Astrocyte of the hippocampus (primary cell): ENCODE data around the gene RAPGEF5.

ENCODE experiments used
- DNase-seq: peaks from one replicate; pipeline ENCODE4 v3.0.0; 2011; ENCODE audit warnings: low read depth, low spot score

Gene RAPGEF5

DNA sequence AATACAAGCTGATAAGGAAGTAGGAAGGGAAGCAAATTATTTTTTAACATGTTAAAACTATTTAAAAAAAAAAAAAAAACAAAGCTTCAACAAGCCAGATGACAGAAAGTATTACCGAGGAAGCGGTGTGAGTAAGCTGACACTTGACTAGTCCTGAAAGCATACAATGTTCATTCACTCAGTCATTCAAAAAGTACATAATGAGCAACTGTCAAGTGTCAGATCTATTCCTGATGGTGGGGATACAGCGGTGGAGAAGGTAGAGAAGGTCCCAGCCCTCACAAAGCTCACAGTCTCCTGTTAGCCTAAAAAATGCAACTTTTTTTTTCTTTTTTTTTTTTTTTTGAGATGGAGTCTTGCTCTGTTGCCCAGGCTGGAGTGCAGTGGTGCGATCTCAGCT lies 40.0 kb downstream of the RAPGEF5 start:
- DNase-seq, result no peak

DNA sequence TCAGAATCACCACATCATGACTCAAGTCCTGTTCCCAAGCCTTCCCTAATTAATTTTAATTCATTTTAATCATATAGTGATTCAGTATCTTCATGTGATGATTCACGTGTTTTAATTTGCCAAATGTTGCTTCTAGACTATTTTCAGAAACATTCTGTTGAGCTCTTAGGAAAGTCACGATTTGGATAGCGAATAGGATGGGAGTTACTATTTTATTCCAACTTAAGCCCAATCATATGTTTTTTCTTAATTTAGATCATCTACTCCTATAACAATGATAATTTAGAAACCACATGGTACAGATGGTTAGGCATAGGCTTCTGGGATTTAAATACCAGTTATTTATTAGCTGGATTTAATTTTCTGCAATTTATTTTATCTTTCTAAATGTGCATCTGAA lies 49.1 kb downstream of the RAPGEF5 start:
- no peak for DNase-seq

DNA sequence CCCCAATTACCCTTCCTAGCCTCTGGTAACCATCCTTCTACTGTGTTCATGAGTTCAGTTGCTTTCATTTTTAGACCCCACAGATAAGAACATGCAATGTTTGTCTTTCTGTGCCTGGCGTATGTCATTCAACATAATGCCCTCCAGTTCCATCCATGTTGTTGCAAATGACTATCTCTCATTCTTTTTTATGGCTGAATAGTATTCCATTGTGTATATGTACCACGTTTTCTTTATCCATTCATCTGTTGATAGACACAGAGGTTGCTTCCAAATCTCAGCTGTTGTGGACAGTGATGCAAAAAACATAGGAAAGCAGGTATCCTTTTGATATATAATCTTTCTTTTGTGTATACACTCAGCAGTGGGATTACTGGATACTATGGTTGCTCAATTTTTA lies 51.2 kb downstream of the RAPGEF5 start:
- DNase-seq, result no peak

DNA sequence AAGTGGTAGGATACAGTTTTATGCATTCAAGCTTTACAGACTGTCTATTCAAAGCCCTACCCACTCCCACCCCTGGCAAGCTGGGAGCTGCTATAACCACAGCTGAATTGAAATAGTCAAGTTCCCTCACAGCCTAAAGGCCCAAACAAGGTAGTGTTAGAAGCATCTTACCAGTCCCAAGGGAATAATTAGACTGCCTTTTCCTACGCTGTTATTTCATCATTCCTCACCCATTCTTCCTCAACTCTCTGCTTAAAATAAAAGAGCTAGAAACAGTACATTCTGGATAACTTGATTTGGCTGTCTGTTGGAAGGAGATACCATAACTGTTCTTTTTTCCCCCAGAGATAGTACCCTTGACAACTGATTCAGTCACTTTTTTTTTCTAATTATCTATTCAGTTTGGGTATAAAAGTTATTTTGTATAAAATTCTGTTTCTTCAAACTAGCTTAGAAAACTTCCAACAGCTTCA lies 54.0 kb downstream of the RAPGEF5 start:
- no peak for DNase-seq

DNA sequence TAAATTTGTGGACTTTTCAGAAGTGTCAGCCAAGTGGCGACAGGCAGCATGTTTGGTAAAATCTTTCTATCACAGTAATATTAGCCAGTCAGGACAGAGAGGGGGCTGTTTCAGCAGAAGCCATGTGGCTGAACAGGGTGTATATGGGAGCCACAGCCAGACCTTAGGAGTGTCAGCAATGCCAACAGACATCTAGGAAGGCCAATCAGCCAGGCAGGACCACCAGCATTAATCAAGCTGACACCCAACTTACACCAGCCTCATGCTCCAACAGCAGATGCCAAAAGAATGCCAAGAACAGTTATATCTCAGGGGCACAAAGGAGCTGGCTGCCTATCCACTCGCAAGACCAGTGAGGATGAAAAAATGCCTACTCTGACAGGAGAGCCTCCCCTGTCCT lies 54.8 kb downstream of the RAPGEF5 start:
- DNase-seq, result no peak

DNA sequence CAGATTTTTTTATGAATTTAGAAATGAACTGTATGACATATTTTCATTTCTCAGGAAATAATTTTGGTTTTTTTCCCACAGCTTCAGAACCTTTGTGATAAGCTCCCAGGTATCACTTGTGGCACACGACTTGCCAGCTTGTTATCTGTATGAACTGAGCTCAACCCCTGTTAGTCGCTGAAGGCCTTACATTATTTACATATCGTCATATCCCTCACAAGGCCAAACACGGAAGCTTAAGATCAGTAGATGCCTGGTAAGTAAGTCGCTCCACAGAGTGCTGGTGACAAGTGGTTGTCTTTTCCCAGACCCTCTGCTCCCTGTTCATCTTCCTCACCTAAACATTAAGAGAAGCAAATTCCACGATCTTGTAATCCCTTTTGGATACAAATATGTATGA lies 55.2 kb downstream of the RAPGEF5 start:
- no peak for DNase-seq

DNA sequence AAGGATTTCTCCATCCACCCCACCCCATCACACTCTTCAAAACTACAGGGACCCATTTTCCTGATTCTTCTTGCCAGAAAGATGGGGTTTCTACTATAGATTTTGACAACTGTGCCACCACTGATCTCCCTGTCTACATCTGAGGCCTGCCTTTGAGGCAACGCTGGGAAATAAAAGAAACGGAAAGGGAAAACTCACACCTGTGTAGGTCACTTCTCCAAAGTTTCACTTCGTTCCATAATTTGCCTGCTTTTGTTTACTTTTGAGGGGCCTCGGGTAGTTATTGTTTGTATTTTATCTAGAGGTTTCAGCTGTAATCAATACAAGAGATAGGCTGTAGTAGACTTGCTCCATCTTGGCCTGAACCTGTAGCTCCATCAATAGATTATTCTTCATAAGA lies 56.1 kb downstream of the RAPGEF5 start:
- DNase-seq, result no peak

DNA sequence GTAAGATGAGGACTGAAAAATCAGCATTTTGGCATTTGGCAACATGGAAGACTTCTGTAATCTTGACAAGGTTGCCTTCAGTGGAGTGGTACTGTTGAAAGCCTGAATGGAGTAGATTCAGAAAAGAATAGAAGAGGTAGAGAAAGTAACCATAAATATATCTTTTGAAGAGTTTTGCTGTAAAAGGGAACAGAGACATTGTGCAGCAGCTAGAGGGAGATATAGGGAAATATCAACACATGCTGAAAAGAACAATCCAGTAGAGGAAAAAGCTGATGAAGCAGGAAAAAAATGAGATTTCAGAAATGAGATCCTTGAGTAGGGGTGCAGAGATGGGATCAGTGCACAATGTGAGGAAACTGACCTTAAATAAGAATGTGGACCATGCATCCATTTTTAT lies 60.0 kb downstream of the RAPGEF5 start:
- peak; percentile 11 for DNase-seq

DNA sequence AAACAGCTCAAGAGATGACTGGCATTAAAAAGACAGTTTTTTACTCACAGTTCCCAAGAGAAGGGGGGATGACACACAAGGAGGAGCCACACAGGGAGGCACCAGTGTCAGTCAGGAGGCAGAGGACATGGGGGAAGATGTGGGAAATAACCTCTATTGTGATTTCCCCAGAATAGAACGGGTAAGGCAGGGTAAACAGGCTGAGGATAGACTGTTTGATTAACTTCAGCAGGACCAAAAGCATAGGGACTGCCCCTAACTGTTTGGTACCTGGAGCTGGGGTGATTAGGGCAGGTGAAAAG lies 60.7 kb downstream of the RAPGEF5 start:
- DNase-seq, result no peak

DNA sequence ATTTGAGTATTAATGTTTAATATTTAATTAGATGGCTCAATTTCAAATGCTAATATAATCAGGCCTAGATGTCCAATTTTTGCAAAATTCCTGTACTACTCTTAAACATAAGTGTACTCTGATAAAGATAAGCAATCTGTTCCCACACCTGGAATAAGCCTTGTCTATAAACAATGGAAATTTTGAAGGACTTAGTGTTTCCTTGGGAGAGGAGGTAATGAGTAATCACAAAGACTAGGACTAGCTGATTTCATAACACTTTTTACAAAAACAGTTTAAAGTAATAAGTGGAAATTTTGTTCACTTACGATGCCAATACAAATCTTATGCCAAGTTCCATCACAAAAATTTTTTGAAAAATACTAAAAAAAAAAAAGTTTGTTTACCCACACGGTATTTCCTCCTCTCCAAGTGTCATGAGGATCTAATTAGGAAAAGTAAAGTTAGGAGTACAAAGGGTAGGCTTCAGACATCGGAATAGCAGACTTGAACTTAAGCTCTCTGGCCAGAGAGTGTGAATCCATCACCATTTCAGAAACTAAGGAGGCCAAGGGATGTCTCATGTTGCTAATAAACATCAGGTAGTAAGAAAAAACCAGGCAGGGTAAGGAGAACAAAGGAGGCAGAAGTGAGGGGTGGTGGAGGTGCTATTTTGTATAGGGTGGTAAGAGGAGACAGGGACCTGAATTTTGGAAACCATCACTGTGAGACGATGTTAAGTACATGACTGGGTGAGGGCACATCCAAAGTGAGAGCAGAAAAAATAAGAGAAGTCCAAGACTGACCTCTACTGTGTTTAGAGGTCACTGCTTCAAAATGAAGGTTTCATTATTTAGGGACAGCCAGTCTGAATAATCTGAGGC lies 61.3 kb downstream of the RAPGEF5 start:
- peak; percentile 14 for DNase-seq

DNA sequence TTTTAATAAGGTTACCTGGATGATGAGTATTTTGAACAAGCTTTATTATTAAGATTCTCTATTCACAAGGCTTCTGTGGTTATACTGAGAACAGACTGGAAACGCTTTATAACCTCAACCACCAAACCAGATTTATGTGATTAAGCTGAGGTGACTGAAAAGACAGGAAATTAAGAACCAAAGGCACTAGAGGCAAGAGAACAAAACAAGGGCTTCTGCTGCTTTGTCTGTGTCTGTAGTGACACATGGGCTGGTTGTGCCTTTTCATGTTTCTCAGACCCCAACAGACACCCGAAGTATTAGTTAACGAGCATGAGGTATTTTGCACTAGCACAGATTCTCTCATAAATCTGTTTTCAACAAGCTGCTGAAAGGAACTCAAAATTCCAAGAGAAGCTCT lies 64.4 kb downstream of the RAPGEF5 start:
- no peak for DNase-seq

DNA sequence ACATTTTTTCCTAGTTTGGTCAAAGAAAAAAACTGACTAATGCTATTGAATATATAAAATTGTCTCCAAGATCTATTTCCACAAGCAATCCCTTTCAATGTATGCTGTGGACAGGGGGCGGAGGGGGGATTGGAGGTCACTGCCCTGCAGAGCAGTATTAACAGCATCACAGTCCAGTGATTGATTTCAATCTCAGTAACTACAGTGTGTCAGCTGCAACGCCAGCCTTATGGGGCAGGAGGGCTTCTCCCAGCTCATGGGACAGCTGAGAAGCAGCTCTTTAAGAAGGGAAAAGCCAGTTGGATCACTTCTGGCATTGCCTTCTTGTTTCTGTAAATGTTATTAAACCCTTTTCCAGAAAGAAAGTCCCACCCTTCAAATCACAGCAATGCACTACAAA lies 65.0 kb downstream of the RAPGEF5 start:
- DNase-seq, result no peak

DNA sequence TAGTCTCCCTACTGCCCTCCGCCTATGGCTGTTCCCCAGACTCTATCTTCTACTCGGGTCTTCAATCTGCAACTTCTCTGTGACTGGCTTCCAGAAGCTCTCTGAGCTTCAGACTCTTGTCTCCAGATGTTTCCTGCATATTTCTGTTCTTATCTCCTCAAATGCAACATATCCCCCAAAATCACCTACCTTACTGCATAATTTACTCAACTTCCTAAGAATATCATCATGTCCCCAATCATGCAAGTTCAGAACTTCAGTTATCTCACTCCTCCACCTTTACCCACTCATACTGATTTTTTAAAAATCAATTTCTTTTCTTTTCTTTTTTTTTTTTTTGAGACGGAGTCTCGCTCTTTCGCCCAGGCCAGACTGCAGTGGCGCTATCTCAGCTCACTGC lies 68.8 kb downstream of the RAPGEF5 start:
- DNase-seq, result no peak

DNA sequence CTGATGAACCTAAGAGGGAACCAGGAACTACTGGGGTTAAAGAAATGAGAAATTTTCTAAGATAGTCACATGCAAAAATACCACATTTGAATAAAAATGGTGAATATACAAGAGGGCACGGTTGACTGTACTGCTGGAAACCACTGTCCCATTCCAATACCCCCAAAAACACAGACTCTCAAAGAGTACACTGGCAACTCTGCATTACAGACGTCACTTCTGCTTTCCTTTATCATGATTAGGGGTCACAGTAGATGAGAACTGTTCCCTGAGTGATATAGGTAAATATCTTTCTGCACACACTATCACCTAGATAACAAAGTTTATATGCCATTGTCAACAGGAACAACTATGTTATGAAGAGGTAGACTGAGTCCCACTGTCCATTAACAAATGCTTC lies 69.5 kb downstream of the RAPGEF5 start:
- no peak for DNase-seq

DNA sequence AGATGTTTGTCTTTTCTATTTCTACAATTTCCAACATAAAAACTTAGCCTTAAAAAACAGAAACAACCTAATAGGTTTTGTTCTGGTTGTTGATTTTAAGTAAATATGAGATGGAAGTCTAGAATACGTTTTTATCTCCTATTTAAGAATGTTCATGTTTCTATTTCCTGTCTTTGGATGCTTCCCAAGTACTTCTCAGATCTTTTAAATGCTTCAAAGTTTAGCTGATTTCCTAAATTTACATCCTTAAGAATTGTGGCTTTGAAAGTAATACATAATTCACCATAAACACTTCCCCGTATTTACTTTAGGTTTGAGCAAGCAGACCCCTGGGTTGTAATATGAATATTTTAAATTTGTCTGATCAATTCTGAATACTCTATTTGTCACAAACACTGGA lies 70.5 kb downstream of the RAPGEF5 start:
- DNase-seq, result no peak

DNA sequence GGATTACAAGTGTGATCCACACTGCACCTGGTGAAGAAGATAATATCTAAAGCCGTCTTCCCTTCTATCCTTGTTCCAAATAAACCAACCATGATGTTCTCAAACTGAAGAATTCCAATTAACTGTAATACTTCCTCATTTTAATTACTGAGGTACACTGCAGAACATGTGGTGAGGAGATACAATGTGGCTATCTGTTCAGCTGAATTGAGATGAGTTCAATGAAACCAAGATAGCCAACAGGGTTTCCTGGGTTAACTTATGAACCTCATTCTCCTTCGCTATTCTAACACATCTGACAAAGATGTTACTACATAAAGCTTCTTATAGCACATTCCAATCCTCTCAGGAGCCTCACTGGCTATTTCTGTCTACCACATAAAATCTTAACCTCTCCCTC lies 75.5 kb downstream of the RAPGEF5 start:
- DNase-seq, result no peak

DNA sequence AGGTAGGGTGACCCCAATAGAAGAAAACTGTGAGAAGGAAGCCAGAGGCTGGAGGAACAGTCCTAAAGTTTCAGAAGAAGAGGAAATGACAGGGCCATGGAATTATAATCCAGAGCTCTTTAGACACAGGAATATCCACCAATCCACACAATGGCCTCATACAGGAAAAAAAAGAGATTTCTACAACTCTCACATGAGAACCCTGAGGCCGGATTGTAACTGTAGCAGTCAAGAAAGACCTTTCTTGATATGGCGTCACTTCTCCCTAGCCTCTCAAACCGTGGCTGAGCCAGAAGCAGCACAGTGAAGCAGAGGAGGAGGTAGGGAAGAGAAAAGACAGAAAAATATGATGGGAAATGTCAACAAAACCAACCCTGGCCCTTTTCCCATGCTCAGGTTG lies 76.9 kb downstream of the RAPGEF5 start:
- DNase-seq, result no peak

DNA sequence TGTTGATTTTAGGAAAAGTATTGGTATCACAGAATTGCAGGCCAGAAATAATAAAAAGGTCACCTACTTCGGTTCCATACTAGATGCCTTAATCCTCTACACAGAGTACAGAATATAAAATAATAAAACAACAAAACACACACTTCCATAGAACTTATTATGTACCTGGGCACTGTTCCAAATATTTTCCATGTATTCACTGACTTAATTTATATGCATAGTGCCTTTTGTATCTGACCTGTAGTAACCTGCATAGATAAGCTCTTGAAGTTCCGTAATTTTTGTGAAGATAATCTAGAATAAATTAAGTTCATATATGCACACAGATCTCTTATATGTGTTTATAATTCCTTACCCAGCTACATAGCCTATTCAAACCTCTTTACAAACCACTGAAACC lies 78.3 kb downstream of the RAPGEF5 start:
- no peak for DNase-seq

DNA sequence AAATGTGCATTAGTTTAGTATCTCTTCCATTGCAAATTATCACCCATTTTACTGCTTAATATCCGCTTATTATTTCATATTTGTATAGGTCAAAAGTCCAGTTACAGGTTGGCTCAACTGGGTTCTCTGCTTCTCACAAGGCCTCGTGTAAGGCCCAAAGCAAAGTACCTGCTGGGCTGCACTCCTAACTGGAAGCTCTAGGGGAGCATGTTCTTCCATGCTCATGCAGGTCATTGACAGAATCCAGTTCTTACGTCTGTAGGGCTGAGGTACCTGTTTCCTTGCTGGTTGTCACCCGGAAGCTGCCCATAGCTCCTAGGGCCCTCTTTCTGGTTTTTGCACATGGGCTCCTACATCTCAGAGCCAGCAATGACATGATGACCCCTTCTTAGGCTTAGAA lies 79.6 kb downstream of the RAPGEF5 start:
- DNase-seq, result no peak

DNA sequence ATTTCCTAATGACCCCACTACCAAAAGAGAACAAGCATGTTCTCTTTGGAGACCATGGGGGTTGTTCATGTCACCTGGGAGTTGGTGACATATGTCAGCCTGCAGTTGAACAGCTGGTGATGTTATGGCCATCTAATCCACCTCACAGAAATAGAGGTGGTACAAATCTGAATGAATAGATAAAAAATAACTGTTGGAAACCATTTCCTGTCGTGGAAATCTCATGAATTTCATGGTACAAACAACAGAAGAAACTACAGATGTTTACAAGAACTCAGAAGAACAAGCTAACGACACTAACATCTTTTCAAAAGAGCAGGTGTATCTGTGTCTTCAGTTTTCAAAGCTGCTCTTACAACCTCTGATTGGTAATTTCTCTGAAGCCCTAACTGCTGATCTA lies 81.3 kb downstream of the RAPGEF5 start:
- no peak for DNase-seq

DNA sequence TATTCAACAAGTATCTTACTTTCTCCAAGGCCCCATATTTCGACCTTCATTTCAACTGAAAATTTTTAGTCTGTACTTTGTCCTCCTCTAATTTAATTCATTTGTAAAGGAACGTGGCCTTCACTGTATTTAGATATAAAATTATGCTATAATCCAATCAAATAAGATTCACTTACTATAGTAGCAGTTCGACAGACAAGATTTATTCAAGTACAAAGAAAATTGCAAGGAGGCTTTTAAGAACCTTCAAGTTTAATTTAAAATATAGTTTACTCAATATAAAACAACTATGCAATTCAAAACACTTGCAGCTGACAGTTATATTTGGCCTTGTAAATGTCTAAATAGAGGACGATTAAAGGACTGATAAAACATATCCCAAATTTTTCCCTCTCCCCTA lies 85.6 kb downstream of the RAPGEF5 start:
- no peak for DNase-seq

DNA sequence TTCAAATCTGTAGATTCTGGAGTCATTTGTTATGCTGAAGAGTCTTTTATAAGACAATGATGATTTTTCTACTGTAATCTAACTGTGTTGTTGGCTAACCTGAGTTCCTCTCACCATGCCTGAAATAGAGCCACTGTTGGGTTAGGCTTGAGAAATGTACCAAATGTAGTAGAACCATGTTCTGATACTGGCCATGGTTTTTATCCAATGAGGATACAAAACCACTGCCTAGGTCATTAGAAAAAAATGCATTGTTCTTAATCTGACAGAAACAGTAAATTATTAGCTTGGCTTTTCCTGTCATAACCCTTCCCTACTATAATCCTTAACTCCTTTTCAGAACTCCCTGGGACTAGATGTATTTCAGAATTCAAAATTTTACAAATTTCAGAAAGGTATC lies 86.6 kb downstream of the RAPGEF5 start:
- DNase-seq, result no peak

DNA sequence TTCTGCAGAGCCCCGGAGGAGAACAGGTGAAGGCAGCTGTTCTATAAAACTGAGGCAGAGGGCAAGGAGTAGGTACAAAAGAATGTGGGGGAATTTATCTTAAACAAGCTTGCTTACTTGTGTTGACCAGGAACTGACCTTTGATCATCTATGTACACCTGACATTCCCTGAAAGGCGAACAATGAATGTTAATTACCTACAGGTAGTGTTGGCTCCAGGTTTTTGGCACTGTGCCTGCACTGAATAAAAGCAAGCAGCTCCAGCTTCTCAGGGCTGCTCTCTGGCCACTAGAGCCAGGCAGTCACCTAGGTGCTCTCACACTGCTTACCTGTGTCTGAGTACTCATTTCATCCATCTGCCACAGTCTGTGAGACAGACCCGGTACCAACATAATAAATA lies 87.0 kb downstream of the RAPGEF5 start:
- DNase-seq, result no peak

DNA sequence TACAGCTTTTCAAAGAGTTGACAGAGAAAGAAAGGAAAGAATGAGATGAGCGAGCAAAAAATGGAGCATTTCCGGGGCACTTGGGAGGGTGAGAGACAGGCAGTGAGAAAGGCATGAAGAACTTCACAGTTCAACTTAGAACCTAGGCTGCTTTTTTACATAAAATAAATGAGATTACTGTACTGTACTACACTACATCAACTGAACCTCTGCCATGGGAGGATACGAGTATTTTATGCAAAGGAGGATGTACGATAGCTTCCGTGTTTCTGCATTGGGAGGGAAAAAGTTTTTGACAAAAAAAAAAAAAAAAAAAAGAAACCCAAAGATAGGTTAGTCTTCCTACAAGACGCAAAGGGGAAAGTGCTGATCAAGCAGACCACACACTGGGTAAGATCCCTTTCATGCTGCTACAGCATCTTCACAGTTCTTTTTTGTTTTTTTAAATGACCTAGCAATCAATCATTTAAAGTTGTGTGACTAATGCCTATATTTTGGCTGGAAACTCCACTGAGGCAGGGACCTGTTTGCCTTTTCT lies 88.0 kb downstream of the RAPGEF5 start:
- DNase-seq, result no peak
